ENCODE measurements around the gene CRYGB.

GRCh38 chr2:208174144-208174543 is 28.2 kb upstream of the CRYGB start:
- TF ChIP-seq REST (IDR thresholded peaks at IDR 0.05; ENCODE audit: insufficient read depth in 1 of 2, low read depth in 2 of 2, low read length in 1 of 2) (no peak), POLR2AphosphoS5 (IDR thresholded peaks at IDR 0.05; ENCODE audit: low read depth, low read length) (no peak), TCF7L2 (IDR thresholded peaks at IDR 0.05; ENCODE audit: low read depth, low read length) (no peak), SIN3A (IDR thresholded peaks at IDR 0.05; ENCODE audit: borderline replicate concordance, insufficient read depth, low read depth, low read length) (no peak)
- TF ChIP-seq, protein P1, sequence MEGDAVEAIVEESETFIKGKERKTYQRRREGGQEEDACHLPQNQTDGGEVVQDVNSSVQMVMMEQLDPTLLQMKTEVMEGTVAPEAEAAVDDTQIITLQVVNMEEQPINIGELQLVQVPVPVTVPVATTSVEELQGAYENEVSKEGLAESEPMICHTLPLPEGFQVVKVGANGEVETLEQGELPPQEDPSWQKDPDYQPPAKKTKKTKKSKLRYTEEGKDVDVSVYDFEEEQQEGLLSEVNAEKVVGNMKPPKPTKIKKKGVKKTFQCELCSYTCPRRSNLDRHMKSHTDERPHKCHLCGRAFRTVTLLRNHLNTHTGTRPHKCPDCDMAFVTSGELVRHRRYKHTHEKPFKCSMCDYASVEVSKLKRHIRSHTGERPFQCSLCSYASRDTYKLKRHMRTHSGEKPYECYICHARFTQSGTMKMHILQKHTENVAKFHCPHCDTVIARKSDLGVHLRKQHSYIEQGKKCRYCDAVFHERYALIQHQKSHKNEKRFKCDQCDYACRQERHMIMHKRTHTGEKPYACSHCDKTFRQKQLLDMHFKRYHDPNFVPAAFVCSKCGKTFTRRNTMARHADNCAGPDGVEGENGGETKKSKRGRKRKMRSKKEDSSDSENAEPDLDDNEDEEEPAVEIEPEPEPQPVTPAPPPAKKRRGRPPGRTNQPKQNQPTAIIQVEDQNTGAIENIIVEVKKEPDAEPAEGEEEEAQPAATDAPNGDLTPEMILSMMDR (IDR thresholded peaks at IDR 0.05) = no peak

Measured in Panc1 (cell line).